A204.1 (cell line): Measurements from ENCODE around the gene SLC16A8.
"Not testable (repeated sequence)": the region's sequence is repeated elsewhere in the genome, so short reads cannot be mapped to it uniquely, and the experiment has no call there.

ENCODE experiments used
- FAIRE-seq: peaks from 2 replicates; lab custom pipeline; 2012; peaks lifted over from hg19 to GRCh38; lab: Jason Lieb, UNC

The SLC16A8 gene

GRCh38 chr22:38086001-38086845 lies 2.2 kb upstream of the SLC16A8 start:
- FAIRE-seq, result no peak

- no peak for FAIRE-seq
Measured at GRCh38 chr22:38085501-38085900, 1.5 kb upstream of the SLC16A8 start.

- no peak for FAIRE-seq
Measured at GRCh38 chr22:38085056-38085455, 1.1 kb upstream of the SLC16A8 start.

GRCh38 chr22:38082986-38083710 lies 836 bp downstream of the SLC16A8 start:
- FAIRE-seq, result no peak

- no peak for FAIRE-seq
Measured at GRCh38 chr22:38081941-38082828, 1.8 kb downstream of the SLC16A8 start.

- no peak for FAIRE-seq
Measured at GRCh38 chr22:38081636-38081940, 2.4 kb downstream of the SLC16A8 start.

- no peak for FAIRE-seq
Measured at GRCh38 chr22:38080850-38081635, 2.9 kb downstream of the SLC16A8 start.

GRCh38 chr22:38080474-38080849 lies 3.5 kb downstream of the SLC16A8 start:
- no peak for FAIRE-seq

- no peak for FAIRE-seq
Measured at GRCh38 chr22:38079804-38080203, 4.2 kb downstream of the SLC16A8 start.

- FAIRE-seq, result not testable (repeated sequence)
Measured at GRCh38 chr22:38079208-38079607, 4.8 kb downstream of the SLC16A8 start.

GRCh38 chr22:38078046-38078840 lies 5.7 kb downstream of the SLC16A8 start:
- FAIRE-seq, result no peak

GRCh38 chr22:38077595-38077994 lies 6.4 kb downstream of the SLC16A8 start:
- no peak for FAIRE-seq

- no peak for FAIRE-seq
Measured at GRCh38 chr22:38077096-38077495, 6.9 kb downstream of the SLC16A8 start.

GRCh38 chr22:38075961-38076360 lies 8.0 kb downstream of the SLC16A8 start:
- FAIRE-seq, result no peak

- FAIRE-seq, result no peak
Measured at GRCh38 chr22:38075105-38075825, 8.7 kb downstream of the SLC16A8 start.

- FAIRE-seq, result no peak
Measured at GRCh38 chr22:38074181-38075104, 9.5 kb downstream of the SLC16A8 start.

GRCh38 chr22:38073150-38074130 lies 10.5 kb downstream of the SLC16A8 start:
- FAIRE-seq, result no peak
